GM10847 (cell line): Measurements from ENCODE around the gene TNIK.

Experiments
- POLR2A ChIP-seq: IDR thresholded peaks from 2 replicates; pipeline ENCODE4 v1.6.1; 2011; ENCODE audit not compliant: insufficient read length; ENCODE audit errors: extremely low read depth

TNIK gene

DNA sequence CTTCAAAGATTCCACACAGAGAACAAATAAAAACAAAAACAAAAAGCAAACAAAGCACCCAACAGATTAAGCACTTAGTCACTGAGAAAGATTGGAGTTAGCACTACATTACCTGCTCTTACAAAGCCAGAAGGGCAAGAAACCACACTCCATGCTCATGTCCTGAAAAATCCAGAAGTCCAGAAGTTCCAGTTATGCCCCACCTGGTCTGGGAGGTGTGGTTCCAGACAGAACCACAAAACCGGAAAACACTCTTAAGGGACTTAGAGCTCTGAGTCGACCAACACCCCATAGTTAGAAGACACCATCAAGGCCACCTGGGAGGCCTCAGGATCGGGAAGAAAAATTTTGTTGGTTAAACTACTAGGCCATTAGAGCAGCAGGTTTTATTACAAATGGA lies 88.9 kb downstream of the TNIK start:
- no peak for TF ChIP-seq POLR2A

DNA sequence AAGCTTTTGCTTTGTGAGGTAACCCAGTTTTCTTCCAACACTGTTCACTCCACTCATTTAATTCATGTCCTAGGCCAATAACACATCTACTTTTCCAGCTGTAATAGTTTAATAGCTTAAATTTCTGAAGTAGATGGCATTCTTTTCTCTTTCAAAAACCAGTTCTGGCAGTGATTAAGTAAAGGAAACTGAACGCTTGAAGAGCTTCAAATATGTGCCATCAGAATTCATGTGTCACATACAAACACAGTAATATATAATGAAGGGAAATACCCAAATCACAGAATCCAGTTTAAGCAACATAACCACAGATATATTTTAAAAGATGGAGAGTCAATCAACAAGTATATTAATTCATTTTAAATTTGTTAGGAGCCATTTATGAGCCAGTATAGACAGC lies 91.0 kb downstream of the TNIK start:
- TF ChIP-seq POLR2A, result no peak

DNA sequence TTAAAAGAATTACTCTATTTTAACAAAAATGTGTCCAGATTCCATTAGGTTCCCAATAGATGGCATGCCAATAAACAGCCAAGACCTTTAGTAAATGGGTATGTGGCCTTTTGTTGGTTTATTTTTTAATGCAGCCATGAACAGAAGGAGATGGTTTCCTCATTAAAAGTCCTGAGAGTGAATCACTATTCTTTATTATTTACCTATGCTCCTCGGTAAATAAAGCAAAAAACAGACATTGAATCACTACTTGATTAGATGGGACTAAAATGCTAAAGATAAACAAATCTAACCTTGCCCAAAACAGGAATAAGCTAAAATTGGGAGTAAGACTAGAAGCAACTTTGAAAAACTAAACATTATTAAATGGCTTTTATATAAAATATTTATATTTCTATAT lies 94.2 kb downstream of the TNIK start:
- no peak for TF ChIP-seq POLR2A

DNA sequence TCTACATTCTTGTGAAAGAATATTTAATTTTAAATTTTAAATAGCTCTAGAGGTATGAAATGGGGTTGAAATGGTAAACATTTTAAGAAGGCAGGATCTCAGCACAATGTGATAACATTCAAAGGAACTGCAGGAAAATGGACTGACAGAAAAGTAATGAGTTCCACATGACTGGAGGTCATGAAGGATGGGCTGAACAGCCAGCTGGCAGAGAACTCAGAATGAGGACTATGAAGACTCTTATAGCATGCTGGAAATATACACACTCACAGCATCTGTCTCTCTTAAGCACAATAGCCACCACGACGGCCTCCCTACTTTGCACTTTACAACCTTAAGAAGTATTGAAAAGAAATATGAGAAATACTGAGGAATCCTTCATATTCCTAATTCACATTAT lies 94.7 kb downstream of the TNIK start:
- no peak for TF ChIP-seq POLR2A

DNA sequence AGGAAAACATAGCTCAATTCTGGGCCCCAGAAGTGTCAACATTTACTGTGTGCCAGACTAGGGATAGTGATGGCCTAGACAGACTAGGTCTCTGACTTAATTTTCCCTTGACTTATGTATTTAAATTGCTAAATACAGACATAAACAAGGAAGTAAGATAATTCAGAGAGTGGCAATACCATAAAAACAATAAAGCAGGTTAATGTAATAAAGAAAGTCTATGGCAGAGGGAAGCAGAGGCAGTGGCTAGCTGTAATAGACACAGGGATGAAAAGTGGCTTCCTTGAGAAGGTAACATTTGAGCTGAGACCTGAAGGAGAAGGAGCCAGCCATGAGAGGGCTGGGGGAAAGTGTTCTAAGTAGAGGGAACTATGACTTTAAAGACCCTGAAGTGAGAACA lies 95.7 kb downstream of the TNIK start:
- no peak for TF ChIP-seq POLR2A

DNA sequence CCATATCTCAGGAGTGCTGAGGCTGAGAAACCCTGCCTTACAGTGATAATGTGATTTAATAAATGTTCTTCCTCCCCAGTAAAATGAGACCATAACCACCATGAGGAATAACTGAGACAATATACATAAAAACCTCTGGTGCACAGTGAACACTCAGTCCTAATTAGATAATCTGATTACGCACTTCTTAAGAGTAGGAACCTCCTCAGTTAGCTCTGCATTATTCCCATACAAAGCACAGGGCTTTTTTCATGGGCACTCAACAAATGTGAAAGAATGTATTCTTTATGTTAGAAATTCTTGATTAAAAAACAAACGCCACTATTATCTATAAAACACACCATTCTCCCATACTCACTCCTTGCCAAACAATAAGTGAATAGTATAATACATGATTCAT lies 97.0 kb downstream of the TNIK start:
- TF ChIP-seq POLR2A, result no peak

DNA sequence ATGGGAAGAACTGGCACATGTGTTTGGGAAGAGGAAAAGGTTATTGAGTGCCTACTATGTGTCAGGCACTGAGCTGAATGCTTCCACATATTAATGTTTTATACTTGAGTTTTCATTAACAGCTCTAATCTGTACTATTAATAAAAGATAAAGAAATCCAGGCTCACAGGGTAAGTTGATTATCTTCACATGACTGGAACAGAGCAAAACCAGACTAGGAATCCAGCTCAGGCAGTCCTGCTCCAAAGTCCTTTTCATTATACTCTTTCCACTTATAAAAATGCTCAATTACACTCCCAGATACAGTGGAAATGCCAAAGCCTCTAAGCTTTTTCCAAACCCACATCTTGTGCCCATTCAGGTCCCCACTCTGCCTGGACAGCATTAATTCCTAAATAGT lies 97.6 kb downstream of the TNIK start:
- no peak for TF ChIP-seq POLR2A

DNA sequence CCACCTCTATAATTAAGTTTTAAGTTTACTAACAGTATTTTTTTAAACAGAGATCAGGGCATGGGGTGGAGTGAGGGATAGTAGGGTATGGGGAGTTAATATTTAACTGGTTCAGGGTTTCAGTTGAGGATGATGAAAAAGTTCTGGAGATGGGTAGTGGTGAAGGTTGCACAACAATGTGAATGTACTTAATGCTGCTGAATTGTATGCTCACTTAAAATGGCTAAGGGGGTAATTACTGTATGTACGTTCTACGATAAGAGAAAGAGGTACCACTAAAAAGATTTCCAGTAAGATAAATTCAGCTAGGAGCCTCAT lies 101.4 kb downstream of the TNIK start:
- TF ChIP-seq POLR2A, result no peak

DNA sequence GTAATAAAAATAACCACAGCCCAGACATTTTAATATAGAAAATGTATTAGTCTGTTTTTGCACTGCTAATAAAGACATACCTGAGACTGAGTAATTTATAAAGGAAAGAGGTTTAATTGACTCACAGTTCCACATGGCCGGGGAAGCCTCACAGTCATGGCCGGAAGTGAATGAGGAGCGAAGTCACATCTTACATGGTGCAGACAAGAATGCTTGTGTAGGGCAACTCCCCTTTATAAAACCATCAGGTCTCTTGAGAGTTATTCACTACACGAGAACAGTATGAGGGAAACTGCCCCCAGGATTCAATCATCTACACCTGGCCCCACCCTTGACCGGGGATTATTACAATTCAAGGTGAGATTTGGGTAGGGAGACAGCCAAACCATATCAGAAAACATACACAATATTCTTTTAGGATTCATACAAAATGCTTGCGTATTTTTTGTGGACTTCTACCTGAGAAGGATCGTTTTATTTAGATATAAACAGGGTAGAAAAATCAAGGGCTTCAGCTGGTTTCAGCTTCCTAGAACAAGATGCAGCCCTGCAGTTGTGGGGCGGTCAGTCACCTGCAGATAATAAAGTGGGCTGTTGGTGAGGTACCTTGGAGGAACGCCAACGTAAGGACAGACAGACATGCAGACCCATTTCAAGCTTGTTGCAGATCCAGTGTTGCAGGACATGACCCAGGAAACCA lies 101.9 kb downstream of the TNIK start:
- no peak for TF ChIP-seq POLR2A

DNA sequence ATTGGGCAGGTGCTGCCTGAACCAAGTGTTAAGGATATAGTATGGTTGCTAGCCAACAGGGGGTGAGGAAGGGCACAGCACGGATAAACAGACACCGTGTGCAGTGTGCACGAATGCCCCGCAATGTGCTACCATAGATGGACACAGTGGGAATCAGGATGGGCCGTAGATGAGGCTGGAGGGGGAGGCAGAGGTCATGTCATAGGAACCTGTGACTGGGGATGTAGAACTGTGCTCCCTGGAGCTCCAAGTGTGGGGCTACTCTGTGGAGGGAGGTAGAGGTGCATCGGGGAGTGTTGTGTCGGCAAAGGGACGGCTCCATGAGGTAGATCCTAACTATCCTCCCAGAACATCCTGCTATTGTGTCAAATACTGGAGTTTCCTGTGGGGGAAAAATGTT lies 102.5 kb downstream of the TNIK start:
- no peak for TF ChIP-seq POLR2A

DNA sequence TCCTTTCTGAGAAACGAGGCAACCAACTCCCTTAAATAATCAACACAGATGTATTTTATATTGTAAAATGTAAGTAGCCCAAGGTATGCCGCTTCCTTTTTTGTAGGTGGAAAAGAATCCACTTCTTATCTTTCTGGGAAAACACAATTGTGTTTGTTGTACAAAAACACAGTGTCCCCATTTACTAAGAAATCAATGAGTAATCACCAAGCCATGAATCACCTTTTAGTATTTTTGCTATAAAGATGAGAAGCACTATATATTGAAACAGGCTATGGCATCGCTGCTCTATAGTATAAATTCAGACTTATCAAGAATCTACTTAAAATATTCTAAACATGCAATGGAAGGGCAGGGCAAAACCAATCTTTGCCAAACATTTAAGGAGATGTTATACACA lies 104.0 kb downstream of the TNIK start:
- TF ChIP-seq POLR2A, result no peak

DNA sequence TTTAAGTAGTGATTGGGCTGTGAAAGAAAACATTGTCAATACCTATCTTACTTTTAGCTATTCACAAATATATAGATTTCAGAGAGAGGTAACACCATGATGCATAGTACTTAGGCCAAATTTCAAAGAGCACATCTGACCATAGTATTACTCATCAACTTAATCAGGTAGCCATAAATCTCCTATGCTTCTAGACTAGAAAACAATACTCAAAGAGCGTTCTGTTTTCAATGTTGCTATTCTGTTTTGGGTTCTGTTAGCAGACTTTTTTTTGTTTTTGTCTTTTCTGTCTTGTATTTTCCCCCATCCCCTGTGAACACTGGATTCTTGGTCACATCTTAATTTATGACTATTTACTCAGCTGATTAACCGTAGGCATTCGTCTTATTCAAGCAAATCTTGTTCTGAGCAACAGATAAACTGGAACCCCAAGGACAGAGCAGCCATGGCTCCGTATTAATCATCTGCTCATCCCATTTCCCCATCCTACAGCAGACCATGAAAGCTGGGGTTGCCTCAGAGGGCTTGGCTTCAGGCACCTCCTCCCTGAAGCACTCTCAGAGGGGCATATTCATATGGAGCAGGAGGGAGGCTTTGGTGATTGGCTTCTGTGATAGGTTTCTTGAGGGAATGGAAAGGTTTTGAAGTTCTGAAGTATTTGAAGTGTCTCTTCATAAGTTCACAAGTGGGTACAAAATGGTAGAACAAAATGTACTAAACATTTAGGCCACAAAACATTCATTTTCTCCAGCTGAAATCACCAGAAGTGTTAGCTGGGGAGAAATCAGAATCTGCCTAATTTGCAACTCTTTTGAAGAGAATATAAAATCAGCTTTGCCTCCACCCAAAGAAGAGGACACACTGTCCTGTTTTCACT lies 105.3 kb downstream of the TNIK start:
- no peak for TF ChIP-seq POLR2A

DNA sequence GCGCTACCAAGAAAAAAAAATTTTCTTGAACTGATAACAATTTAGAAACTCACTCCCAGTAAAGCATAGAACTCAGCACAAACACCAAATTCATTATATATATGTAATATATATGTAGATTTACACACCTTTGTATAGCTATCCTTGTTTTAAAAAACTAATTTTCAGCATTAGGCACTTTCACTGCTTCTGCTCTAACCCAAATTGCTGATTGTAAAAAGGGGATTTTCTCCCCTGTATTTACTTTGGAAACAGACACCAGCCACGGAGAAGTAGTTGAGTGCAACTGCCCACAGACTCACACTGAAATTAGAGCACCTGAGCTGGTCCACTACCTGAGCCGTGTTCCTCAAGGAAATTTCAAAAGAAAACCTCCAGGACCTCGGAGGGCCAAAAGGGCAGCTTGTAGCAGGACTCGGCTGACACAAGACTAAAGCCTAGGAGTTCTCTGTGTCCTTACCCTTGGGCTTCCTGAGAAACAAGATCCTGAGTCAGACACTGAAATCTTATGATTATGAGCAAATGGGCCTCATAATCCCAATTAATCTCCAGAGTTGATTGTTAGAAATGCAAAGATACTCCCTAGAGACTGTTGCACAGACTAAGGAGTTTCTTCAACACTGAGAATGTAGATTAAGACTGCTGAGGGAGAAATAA lies 106.0 kb downstream of the TNIK start:
- TF ChIP-seq POLR2A, result no peak

DNA sequence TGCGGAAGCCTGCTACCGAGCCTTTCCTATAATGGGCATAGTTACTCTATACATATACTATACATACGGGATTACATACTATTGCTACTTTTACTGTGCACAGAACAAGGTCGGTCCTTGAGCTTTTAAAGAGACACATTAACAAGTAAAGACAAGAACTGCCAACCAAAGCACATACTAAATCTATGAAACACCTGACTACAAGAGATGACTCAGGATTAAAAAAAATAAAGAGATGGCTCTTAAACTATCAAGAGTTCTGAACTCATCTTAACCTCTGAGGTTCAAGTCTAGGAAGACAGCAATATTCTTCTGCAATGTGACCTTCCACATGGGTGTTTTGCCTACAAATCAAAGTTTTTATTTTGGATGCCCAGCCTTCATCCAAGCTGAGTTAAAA lies 106.8 kb downstream of the TNIK start:
- no peak for TF ChIP-seq POLR2A

DNA sequence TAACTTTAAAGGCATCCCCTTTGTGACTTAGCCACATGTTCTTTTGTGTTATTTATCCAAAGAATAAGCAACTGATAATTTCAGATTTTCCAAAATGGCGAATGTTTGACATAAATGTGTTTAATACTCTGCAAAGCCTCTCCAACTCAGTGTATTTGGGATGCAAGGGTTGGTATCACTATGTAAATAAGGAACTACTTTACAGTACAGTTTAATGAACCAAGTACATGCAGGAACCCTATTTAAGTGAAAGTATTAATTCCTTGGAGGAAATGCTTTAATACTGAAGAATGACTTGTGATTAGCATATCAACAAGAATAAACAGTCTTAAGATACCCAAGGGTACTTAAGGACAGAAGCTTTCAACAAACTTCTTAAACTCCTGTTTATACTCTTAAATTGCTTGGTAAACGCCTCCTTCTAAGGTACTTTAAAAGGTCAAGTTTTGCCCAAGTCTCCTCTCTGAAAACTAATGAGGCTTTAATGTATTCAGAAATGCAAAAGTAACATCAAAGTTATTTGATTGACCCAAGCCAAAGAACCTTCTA lies 107.7 kb downstream of the TNIK start:
- no peak for TF ChIP-seq POLR2A

DNA sequence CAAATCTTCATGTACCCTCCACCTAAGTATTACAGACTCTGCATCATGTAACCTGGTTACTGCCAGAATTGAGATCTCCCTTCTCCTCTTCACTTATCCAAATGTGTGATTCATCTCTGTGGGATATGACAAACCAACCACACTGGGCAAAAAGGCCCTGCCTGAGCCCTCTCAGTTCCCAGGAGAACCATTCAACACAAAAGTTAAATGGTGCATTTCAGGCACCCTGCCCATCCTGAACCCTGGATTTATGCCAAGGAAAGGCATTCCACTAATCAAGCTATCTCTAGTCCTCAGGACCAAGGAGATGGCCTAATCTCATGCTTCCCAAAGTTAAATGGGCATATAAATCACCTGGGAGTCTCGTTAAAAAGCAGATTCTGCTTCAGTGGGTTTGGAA lies 108.5 kb downstream of the TNIK start:
- no peak for TF ChIP-seq POLR2A
